HEK293 (cell line): ENCODE results near the gene MED10.

ENCODE experiments used
- CTCF ChIA-PET: fragments of 350-600 bp; formaldehyde crosslinking; extraction: SDS; loops from one replicate; lab custom pipeline; 2021; ENCODE audit warnings: antibody characterized with exemption; lab: Yijun Ruan, JAX
- POLR2A ChIA-PET: fragments of 300-600 bp; formaldehyde crosslinking; extraction: SDS; loops from one replicate; lab custom pipeline; 2020; ENCODE audit warnings: antibody characterized with exemption, inconsistent platforms; lab: Yijun Ruan, JAX
- H3K27ac ChIP-seq: fragments of 200-500 bp; sonication (Bioruptor generic); 2 replicates; pipeline ENCODE4 v1.5.1; 2014; ENCODE audit warnings: low read depth, low read length, control low read depth, inconsistent platforms; ENCODE audit errors: extremely low read depth
- H3K36me3 ChIP-seq, 2 experiments: fragments of 200-500 bp in 1 of 2; sonication (Bioruptor generic) in 1 of 2; 1 replicate in 1 of 2; 2 replicates in 1 of 2; pipeline ENCODE4 v1.5.1; 2014 to 2017; ENCODE audit warnings: inconsistent platforms in 2 of 2, low read length in 2 of 2; ENCODE audit not compliant: control insufficient read depth in 2 of 2, insufficient read depth in 1 of 2
- H3K4me1 ChIP-seq: fragments of 200-500 bp; sonication (Bioruptor generic); 2 replicates; pipeline ENCODE4 v1.5.1; 2014; ENCODE audit warnings: mild to moderate bottlenecking, low read length, inconsistent platforms; ENCODE audit not compliant: control insufficient read depth, insufficient read depth
- H3K4me3 ChIP-seq: 2 replicates; pipeline ENCODE4 v1.5.1; 2011; ENCODE audit warnings: low read depth, mild to moderate bottlenecking, control low read depth, low read length, moderate library complexity
- H3K9me3 ChIP-seq: fragments of 200-500 bp; sonication (Bioruptor generic); 2 replicates; pipeline ENCODE4 v1.5.1; 2014; ENCODE audit warnings: low read depth, low read length, inconsistent platforms; ENCODE audit not compliant: control insufficient read depth, insufficient read depth
- CTCF ChIP-seq: fragments of 450-650 bp; formaldehyde crosslinking; IDR thresholded peaks from 2 replicates; pipeline ENCODE4 v1.5.1; 2016; ENCODE audit warnings: missing biosample characterization, missing genetic modification characterization
- EGR2 ChIP-seq: fragments of 450-650 bp; formaldehyde crosslinking; IDR thresholded peaks from 2 replicates; pipeline ENCODE4 v1.5.1; 2016; ENCODE audit warnings: low read depth, missing biosample characterization, missing genetic modification characterization
- GLIS1 ChIP-seq: fragments of 450-650 bp; formaldehyde crosslinking; IDR thresholded peaks from 2 replicates; pipeline ENCODE4 v1.5.1; 2016; ENCODE audit warnings: missing biosample characterization, missing genetic modification characterization
- KLF1 ChIP-seq: fragments of 450-650 bp; formaldehyde crosslinking; IDR thresholded peaks from 2 replicates; pipeline ENCODE4 v1.5.1; 2016; ENCODE audit warnings: missing biosample characterization, missing genetic modification characterization
- KLF9 ChIP-seq: fragments of 450-650 bp; formaldehyde crosslinking; IDR thresholded peaks from 2 replicates; pipeline ENCODE4 v1.5.1; 2016; ENCODE audit warnings: missing biosample characterization, missing genetic modification characterization, low read depth
- REPIN1 ChIP-seq: fragments of 450-650 bp; formaldehyde crosslinking; IDR thresholded peaks from 2 replicates; pipeline ENCODE4 v1.5.1; 2017; ENCODE audit warnings: missing biosample characterization, missing genetic modification characterization, low read depth
- SALL2 ChIP-seq: fragments of 450-650 bp; formaldehyde crosslinking; IDR thresholded peaks from 2 replicates; pipeline ENCODE4 v1.5.0; 2017; ENCODE audit warnings: missing biosample characterization, mild to moderate bottlenecking, missing genetic modification characterization, borderline replicate concordance
- ZFHX2 ChIP-seq: fragments of 450-650 bp; formaldehyde crosslinking; conservative IDR thresholded peaks from 2 replicates; pipeline ENCODE4 v1.5.1; 2016; ENCODE audit warnings: missing biosample characterization, missing genetic modification characterization
- ZNF112 ChIP-seq: fragments of 450-650 bp; formaldehyde crosslinking; IDR thresholded peaks from 2 replicates; pipeline ENCODE4 v1.5.0; 2017; ENCODE audit warnings: missing biosample characterization, missing genetic modification characterization
- ZNF211 ChIP-seq: fragments of 450-650 bp; formaldehyde crosslinking; IDR thresholded peaks from 2 replicates; pipeline ENCODE4 v1.5.1; 2016; ENCODE audit warnings: low read depth, missing biosample characterization, missing genetic modification characterization
- ZNF23 ChIP-seq: fragments of 450-650 bp; formaldehyde crosslinking; IDR thresholded peaks from 2 replicates; pipeline ENCODE4 v1.5.1; 2016; ENCODE audit warnings: missing biosample characterization, missing genetic modification characterization, borderline replicate concordance
- ZNF266 ChIP-seq: fragments of 450-650 bp; formaldehyde crosslinking; IDR thresholded peaks from 2 replicates; pipeline ENCODE4 v1.5.1; 2016; ENCODE audit warnings: missing biosample characterization, missing genetic modification characterization, low read depth
- ZNF280C ChIP-seq: fragments of 450-650 bp; formaldehyde crosslinking; IDR thresholded peaks from 2 replicates; pipeline ENCODE4 v1.5.1; 2016; ENCODE audit warnings: missing biosample characterization, missing genetic modification characterization
- ZNF280D ChIP-seq: fragments of 450-650 bp; formaldehyde crosslinking; IDR thresholded peaks from 2 replicates; pipeline ENCODE4 v1.5.1; 2016; ENCODE audit warnings: missing biosample characterization, missing genetic modification characterization
- ZNF48 ChIP-seq: fragments of 450-650 bp; formaldehyde crosslinking; IDR thresholded peaks from 2 replicates; pipeline ENCODE4 v1.5.1; 2016; ENCODE audit warnings: missing biosample characterization, missing genetic modification characterization
- ZNF514 ChIP-seq: fragments of 450-650 bp; formaldehyde crosslinking; IDR thresholded peaks from 2 replicates; pipeline ENCODE4 v1.5.1; 2016; ENCODE audit warnings: missing biosample characterization, missing genetic modification characterization
- ZNF521 ChIP-seq: fragments of 450-650 bp; formaldehyde crosslinking; IDR thresholded peaks from 2 replicates; pipeline ENCODE4 v1.5.1; 2017; ENCODE audit warnings: missing biosample characterization, mild to moderate bottlenecking, missing genetic modification characterization
- ZNF670 ChIP-seq: fragments of 450-650 bp; formaldehyde crosslinking; IDR thresholded peaks from 2 replicates; pipeline ENCODE4 v1.5.1; 2016; ENCODE audit warnings: missing biosample characterization, missing genetic modification characterization, low read depth
- ZNF677 ChIP-seq: fragments of 450-650 bp; IDR thresholded peaks from 2 replicates; pipeline ENCODE4 v1.5.0; 2018; ENCODE audit warnings: missing biosample characterization, mild to moderate bottlenecking, missing genetic modification characterization, moderate library complexity
- ZNF843 ChIP-seq: fragments of 450-650 bp; formaldehyde crosslinking; IDR thresholded peaks from 2 replicates; pipeline ENCODE4 v1.5.1; 2016; ENCODE audit warnings: missing biosample characterization, missing genetic modification characterization
- TF ChIP-seq, protein P1 (sequence below): IDR thresholded peaks from 2 replicates; pipeline ENCODE4 v1.6.1; 2011; ENCODE audit warnings: mild to moderate bottlenecking, low read depth, low read length, borderline replicate concordance
- TF ChIP-seq, protein P2 (sequence below): fragments of 450-650 bp; IDR thresholded peaks from 2 replicates; pipeline ENCODE4 v1.5.1; 2018; ENCODE audit warnings: missing biosample characterization, mild to moderate bottlenecking, missing genetic modification characterization
- TF ChIP-seq, protein P3 (sequence below): fragments of 450-650 bp; formaldehyde crosslinking; IDR thresholded peaks from 2 replicates; pipeline ENCODE4 v1.5.1; 2016; ENCODE audit warnings: missing biosample characterization, missing genetic modification characterization, borderline replicate concordance

MED10 gene

GRCh38 chr5:6384856-6385255, 6.5 kb upstream of the MED10 start:
- Histone ChIP-seq H3K27ac (no peak overlapping the region), H3K36me3 (no peaks in the 10 kb centered on the region), H3K9me3 (no peaks in the 10 kb centered on the region), H3K4me1 (peaks cover 2% of the 10 kb centered on the region; the same call in 1 of the 2 replicates), H3K4me3 (no peak overlapping the region)
- POLR2A ChIA-PET: no interaction called here
- CTCF ChIA-PET: interaction anchor here (0.7 kb wide), 1 partner anchor 1012 kb away, joined by 3 read pairs; no protein-coding TSS in a partner anchor
- TF ChIP-seq, protein P1, sequence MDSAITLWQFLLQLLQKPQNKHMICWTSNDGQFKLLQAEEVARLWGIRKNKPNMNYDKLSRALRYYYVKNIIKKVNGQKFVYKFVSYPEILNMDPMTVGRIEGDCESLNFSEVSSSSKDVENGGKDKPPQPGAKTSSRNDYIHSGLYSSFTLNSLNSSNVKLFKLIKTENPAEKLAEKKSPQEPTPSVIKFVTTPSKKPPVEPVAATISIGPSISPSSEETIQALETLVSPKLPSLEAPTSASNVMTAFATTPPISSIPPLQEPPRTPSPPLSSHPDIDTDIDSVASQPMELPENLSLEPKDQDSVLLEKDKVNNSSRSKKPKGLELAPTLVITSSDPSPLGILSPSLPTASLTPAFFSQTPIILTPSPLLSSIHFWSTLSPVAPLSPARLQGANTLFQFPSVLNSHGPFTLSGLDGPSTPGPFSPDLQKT: no peak
- TF ChIP-seq GLIS1 (tag by site-specific recombination) (no peak), ZNF48 (tag by site-specific recombination) (no peak), CTCF (no peak)
- TF ChIP-seq, protein P2, sequence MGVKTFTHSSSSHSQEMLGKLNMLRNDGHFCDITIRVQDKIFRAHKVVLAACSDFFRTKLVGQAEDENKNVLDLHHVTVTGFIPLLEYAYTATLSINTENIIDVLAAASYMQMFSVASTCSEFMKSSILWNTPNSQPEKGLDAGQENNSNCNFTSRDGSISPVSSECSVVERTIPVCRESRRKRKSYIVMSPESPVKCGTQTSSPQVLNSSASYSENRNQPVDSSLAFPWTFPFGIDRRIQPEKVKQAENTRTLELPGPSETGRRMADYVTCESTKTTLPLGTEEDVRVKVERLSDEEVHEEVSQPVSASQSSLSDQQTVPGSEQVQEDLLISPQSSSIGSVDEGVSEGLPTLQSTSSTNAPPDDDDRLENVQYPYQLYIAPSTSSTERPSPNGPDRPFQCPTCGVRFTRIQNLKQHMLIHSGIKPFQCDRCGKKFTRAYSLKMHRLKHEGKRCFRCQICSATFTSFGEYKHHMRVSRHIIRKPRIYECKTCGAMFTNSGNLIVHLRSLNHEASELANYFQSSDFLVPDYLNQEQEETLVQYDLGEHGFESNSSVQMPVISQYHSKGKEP (tag by site-specific recombination): no peak

DNA sequence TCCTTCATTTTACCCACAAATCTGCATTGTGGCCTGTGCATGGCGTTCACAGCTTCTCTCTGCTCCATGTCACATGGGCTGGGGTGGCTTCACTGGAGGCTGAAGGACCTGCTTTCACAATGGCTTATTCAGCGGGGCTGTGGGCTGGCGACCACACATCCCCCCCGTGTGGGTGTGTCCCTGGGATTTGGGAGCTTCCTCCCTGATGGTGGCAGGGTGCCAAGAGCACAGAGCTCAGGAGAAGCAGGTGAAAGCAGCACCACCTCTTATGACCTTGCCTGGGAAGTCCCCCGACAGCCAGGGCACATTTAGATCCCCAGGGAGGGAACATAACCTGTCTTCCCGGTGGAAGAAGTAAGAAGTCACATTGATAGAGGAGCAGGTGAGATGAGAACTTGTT, 5.0 kb upstream of the MED10 start:
- TF ChIP-seq ZNF521 (tag by site-specific recombination) (no peak), ZNF677 (tag by site-specific recombination) (no peak), ZNF280C (tag by site-specific recombination) (no peak), ZNF48 (tag by site-specific recombination) (no peak), KLF9 (no peak), ZNF23 (tag by site-specific recombination) (no peak), ZNF112 (tag by site-specific recombination) (no peak), EGR2 (tag by site-specific recombination) (peak; percentile 81), ZNF266 (tag by site-specific recombination) (no peak), ZFHX2 (peak; percentile 69), KLF1 (tag by site-specific recombination) (0 out of 2 replicates have a peak, but pooled peaks have one; percentile 33), ZNF514 (tag by site-specific recombination) (no peak), SALL2 (tag by site-specific recombination) (no peak), ZNF211 (tag by site-specific recombination) (no peak), ZNF280D (tag by site-specific recombination) (no peak), ZNF843 (no peak), ZNF670 (tag by site-specific recombination) (no peak), REPIN1 (no peak)
- TF ChIP-seq, protein P3, sequence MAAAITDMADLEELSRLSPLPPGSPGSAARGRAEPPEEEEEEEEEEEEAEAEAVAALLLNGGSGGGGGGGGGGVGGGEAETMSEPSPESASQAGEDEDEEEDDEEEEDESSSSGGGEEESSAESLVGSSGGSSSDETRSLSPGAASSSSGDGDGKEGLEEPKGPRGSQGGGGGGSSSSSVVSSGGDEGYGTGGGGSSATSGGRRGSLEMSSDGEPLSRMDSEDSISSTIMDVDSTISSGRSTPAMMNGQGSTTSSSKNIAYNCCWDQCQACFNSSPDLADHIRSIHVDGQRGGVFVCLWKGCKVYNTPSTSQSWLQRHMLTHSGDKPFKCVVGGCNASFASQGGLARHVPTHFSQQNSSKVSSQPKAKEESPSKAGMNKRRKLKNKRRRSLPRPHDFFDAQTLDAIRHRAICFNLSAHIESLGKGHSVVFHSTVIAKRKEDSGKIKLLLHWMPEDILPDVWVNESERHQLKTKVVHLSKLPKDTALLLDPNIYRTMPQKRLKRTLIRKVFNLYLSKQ: no peak
- H3K4me3 ChIP-seq: no peak overlapping the region
- CTCF ChIA-PET: interaction anchor here (0.7 kb wide), 2 partner anchors 965 to 1421 kb away, joined by 3 read pairs; no protein-coding TSS in a partner anchor
- H3K27ac ChIP-seq: no peak overlapping the region
- H3K9me3 ChIP-seq: no peaks in the 10 kb centered on the region
- H3K4me1 ChIP-seq: peaks cover 2% of the 10 kb centered on the region; the same call in 1 of the 2 replicates
- POLR2A ChIA-PET: no interaction called here
- no peaks in the 10 kb centered on the region for H3K36me3 ChIP-seq
